HL-60/S4 treated with retinoic acid at 250 ng/mL for 4 days and 3 days (cell line): ENCODE measurements around the gene CD248.

ENCODE experiments used
- in situ Hi-C: fragments of 300-500 bp; cut with MboI; formaldehyde crosslinking; loops from 2 replicates; pipeline ENCODE4 v1.7.0; 2022; ENCODE audit warnings: low sequenced_read_pairs

The CD248 gene

DNA sequence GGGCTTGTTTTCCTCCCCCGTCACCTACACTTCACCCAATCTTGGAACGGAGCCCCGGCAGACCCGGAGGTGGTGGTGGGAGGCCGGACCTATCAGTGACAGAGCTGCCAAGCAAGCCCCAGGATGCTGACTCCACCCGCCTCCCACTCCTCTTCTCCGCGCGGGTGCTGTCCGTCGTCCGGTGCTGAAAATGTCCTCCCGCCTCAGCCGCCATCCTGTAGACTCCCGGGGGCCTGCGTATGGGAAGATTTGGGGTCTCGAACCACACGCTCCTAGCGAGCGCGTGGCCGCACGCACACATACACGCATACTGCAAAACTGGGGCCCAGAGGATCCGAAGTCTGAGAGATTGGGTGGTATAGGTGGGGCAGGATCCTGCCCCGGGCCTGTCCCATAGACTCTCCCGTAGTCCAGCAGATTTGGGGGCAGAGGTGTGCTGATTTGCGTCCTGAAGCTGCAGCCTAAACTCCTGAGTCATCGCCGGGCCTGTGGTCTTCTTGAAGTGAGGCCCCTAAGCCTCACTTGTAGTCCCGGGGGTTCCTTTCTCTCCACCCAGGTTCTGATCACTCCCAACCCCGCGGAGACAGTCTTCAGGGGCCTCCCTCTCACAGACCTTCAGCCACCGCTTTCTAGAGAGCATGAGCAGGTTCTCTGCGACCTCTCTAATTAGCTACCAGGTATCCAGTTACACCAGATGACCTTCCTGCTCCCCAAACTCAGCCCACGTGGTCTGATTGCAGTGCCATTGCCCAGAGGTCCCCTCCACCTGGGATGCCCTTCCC lies 27.1 kb downstream of the CD248 start:
- in situ Hi-C loops: no loop called here

DNA sequence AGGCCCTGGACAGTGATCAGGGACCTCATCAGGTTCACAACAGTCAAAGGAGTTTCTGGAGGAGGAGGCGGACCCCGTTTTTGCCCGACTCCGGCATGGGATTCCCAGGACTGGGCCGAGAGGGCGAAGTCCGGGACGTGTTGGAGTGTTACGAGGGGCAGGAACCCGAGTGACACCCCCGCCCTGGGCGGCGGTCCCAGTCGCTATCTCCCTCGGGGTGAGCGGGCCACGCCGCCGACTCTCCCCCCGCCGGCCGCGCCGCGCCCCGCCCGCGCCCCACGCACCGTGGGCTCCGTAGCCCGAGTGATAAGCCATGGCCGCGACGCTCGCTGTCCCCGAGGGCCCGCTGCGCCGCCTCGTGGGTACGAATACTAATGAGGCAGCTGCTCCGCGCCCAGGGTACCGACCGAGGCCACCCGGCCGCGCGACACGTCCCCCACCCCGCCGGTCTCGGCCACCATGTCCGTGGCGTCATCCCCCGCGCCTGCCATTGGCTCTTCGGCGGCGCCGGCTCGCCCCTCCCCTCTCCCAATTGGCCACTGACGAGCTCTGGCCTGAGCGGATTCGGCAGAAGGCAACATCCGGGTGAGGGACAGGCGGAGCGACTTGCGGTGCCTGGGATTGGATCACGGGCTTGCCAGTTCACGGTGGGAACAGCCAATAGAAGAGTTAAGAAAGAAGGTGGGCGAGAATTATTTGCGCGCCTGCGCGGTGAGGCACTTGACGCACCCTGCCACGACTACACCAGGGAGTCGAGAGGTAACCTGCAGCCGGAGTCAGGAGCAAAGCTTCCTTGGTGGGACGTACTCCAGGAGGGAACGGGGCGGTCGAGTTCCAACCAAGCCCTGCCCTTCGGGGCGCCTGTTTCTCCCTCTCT lies 27.9 kb downstream of the CD248 start, which contains the start of gene YIF1A:
TSS of gene YIF1A (minus strand) at position 473 of the 877 bp plus-strand sequence. CDS start at position 315, 158 bp downstream.
- in situ Hi-C loops: no loop called here

GRCh38 chr11:66287889-66288670 lies 28.8 kb downstream of the CD248 start:
- in situ Hi-C loops: no loop called here

DNA sequence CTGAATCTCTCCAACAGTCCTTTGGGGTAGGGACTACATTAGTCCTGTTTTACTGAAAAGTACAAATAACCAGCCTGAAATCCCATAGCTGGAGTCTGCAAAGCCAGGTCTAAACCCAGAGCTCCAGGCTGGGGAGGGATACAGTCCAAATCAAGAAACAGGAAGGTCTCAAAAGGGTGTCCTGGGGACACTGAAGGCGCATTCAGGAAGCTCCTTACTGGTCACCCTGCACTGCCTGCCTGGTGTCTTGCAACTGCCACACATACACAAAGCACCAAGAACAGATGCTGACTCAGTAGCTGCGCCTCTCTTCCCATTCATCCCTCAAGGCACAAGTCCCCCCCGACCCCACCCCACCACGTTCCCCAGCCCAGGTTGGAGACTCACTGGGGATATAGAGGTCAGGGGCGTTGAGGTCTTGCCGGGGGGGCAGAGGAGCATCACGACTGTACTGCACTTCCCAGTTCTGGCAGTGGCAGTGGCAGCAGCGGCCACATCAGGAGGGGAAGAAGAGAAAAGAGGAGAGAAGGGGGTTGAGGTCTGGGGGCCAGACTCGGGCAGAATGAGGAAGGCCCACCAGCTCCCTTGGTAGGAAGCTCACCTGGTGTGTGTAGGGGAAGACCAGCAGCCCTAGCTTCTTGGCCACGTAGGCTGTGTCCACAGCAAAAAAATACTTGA lies 29.5 kb downstream of the CD248 start:
- in situ Hi-C loops: no loop called here

- in situ Hi-C loops: no loop called here
Measured at GRCh38 chr11:66286699-66287098, 30.1 kb downstream of the CD248 start.

- in situ Hi-C loops: no loop called here
Measured at GRCh38 chr11:66285250-66285947, 31.4 kb downstream of the CD248 start.

GRCh38 chr11:66284526-66285078 lies 32.2 kb downstream of the CD248 start:
- in situ Hi-C loops: no loop called here

GRCh38 chr11:66283461-66284105 lies 33.3 kb downstream of the CD248 start:
- in situ Hi-C loops: no loop called here

GRCh38 chr11:66282468-66283455 lies 34.1 kb downstream of the CD248 start:
- in situ Hi-C loops: no loop called here

GRCh38 chr11:66281776-66282467 lies 34.9 kb downstream of the CD248 start:
- in situ Hi-C loops: no loop called here

- in situ Hi-C loops: no loop called here
Measured at GRCh38 chr11:66281001-66281400, 35.8 kb downstream of the CD248 start.

GRCh38 chr11:66280428-66280827 lies 36.4 kb downstream of the CD248 start:
- in situ Hi-C loops: no loop called here

DNA sequence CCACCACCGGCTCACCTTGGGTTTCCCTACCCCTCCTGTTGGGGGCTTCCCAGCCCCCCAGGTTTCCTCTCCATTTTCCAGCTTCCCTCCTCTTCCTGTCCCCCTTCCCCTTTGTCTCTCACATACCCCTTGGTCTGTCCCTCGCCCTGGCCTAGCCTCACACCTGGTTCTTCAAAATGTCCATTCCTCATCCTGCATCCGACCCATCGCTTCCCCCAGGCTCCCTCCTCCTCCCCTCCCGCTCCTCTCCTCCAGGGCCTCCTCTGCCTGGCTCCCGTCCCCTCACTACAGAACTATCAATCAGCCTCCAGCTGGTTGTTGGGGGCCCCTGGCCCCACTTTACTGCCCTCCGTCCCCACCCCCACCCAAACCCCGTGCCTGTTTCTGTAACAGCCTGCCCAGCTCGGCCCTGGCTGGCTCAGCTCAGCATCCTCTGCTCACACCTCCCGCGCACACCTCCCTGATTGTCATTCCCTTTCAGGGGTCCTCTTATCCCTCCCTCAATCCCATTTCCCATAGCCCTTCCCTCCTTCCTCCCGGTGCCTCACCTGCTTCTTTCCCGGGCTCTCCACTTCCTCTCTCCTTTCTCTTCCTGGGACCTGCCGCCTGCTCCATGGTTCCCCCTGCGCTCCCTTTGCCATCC lies 37.6 kb downstream of the CD248 start:
- in situ Hi-C loops: no loop called here

DNA sequence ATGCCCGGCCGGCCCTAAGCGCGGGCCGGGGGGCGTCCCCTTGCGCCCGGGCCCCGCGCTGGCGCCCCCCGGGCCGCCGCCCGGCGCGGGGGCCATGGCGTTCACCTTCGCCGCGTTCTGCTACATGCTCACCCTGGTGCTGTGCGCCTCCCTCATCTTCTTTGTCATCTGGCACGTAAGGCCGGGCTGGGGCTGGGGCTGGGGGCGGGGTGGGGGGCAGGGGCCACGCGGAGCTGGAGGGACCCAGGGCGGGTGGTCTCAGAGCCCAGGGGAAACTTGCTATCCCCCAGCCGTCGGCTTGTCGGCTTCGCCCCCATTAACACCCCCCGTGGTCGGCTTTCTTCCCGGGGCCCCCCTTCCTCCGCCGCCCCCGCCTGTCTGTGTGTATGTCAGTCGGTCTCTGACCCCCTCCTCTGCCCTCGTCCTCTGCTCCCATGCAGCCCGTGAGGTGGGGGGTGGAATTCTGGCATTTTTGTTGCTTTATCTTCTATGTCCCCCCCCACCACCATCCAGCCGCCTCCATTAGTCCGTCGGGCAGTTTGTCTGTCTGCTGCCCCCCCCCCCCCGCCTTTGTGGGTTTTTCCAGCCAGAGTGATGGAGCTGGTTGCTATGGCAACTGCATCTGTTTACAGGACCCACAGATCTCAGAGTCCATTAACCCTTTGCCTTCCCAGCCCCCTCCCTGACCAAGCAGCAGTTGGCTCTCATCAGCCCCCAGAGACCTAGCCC lies 38.3 kb downstream of the CD248 start:
- in situ Hi-C loops: no loop called here

DNA sequence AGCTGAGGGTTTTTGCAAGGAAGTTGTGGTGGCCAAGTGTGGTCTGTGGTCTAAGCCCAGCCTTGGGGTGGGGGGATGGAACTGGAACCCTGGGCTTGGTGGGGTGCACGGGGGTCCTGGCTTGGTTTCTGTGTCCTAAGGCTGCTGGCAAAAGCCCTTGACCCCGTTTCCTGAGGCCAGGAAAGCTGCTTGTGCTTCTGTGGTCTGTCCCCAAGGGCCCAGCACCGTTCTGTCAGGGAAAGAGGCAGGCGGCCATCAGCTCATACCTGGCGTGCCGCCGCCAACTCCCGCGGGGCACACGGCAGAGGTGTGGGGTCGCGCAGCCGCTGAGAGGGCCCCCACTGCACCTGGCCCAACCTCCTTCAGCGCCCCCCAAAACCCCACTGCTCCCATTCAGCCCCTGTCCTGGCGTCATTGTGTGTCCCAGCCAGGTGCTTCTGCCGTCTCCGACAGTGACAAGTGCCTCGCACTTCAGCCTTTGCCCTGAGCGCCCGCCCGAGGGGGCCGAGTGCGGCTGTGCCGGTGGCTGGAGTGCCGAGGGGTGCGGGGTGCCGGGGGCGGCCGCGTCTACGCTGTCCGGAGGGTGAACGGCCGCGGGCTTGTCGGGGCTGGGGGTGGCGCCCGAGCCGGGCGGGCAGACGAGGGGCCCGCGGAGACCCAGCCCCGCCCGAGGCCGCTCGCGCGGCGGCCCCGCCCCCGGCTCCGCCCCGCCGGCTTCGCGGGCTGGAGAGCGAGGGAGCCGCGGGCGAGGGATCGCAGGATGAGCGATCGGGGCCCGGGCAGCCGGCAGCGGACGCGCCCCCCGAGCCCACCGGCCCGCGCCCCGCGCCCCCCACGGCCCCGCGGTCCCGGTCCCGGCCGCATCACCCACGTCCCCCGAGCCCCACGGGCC lies 39.1 kb downstream of the CD248 start, which contains the start of gene CNIH2:
TSS of gene CNIH2 (plus strand) at position 705 of the 892 bp plus-strand sequence. CDS start 282 bp downstream, outside the sequence.
- in situ Hi-C loops: no loop called here
